NCI-H2107 (cell line): Measurements from ENCODE around the gene HFE.

Experiments used
- DNase-seq: peaks from one replicate; lab custom pipeline; 2025; lab: John Stamatoyannopoulos, UW

HFE gene

DNA sequence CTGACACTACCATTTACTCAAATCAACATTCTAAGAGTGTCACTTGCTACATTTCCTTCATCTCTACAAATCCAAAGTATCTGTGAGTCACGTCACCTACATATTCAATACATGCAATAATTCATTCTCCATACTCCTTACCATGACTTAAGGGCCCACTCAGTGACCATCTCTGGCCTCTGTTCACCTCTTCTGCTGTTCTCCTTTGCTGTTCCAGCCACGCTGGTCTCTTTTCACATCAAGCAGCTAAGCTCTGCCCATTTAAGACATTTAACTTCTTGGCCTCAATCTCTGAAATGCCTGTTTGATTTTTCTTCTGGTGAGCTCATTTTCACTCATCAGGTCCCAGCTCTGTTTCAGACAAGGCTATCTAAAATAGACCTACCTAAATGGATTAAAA lies 46.5 kb downstream of the HFE start:
- no peak for DNase-seq

DNA sequence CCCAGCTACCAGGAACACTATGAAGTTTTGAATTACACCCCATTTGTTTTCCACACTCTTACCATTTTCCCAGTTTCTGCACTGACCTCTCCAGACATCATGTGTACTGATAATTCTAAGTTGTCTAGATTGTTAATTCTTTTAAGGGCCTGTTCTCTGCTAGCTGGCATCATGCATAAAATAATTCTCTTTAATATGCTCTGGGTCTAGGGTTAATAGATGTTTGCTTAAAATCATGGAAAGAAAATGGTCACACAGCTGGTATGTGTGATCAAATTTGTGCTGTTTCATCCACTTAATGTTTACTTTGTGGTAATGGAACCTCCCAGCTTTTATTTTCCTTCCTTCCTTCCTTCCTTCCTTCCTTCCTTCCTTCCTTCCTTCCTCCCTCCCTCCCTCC lies 49.1 kb downstream of the HFE start:
- DNase-seq: no peak

DNA sequence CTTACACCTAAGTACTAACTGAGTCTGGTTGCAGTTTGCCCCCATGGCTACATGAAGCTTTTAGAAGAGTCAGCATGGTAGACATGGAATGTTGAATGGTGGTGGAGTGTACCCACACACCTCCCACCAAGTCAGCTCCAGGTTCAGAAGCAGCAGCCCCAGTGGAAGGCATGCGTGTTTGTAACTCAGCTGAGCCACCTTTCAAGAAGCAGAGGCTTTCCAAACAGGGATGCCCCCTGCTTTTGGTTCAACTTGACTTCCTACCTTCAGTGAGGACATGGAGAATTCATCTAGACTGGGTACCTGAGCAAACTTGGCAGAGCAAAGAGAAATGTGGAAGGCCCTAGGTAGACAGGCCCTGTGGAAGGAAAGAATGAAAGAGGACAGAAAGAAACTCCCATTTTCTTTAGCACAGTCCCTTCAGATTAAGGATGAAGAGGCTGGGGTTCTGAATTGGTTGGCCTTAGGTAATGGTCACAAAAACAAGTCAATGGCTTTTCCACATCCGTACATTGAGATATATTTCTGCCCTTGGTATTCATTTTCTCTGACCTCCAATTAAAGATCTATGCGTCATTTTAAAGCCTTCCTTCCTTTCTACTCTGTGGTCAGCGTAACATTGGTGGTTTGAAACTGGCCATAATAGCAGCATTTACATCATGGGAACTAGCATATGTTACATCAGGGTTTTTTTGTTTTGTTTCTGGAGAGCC lies 53.2 kb downstream of the HFE start:
- DNase-seq: no peak

DNA sequence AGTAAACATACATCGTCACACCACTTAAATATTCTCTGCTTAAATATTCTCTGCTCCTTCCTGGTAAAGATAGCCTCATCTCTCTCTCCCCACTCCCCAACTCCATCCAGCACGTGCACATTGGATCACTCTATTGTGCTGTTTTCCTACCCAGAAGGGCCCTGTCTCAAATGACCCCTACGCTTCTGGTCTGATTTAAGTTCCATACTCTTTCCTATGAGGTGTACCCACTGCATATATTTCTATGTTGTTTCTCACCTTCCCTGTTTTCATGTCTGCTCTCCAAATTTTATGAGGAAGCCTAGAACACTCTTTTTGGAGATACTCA lies 53.7 kb downstream of the HFE start:
- DNase-seq: no peak

DNA sequence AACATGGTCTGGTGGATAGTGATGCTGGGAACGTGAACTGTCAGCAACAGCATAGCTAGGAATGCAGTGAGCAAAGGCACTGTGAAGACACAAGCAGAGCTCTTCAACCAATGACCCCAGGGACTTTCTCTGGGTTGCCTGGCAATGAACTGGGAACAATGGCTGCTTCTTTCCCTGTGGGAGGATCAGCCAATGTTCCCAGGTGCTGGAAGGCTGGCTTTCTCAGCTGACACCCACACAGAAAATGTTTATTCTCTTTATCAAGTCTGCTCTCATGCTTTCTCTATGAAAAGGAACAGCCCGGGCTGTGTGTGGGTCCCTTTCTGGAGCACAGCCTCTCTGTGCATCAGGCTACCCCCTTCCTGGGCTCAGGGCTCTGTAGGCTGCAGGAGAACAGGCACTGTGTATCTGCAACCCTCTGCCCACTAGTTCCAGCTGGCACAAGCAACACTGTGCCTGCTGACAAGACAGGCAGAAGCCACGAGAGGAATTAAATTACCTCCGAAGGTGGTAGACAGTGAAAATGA lies 54.2 kb downstream of the HFE start:
- DNase-seq: no peak

DNA sequence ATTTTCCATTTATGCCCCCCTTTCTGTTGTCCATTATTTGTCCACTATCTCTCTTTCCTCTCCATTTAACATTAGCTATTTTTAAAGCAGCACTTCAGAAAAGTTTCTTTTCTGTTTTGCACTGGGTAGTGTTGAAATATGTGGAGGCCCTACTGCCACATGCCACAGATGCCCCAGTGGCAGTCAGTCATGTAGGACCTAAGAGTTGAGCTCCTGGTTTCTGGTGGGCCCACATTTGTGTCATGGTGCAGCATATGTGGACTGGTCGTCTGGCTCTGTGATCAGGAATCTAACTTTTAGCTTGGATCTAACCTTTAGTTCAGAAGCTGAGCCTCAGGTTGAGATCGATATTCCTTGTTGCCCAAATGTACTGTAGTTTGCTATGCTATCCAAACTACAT lies 54.8 kb downstream of the HFE start:
- DNase-seq: no peak
